ENCODE data around the gene MIPEP. TPM values are rescaled to one million over a fixed set of nuclear protein-coding genes. Genes with fewer than 3 reads are reported as not detected.

The MIPEP gene
- polyA plus RNA-seq, 2 of the 4 experiments (the other 2 are of a cell fraction): 21.6 to 32.8 TPM

- Histone ChIP-seq H3K4me2 (no peak overlapping the region), H3K9me3 (no peaks in the 10 kb centered on the region), H3K27ac (no peak overlapping the region), H3K4me1 (peaks cover 2% of the 10 kb centered on the region; the same call in 2 of the 3 replicates), H3K4me3 (no peak overlapping the region)
- FAIRE-seq (no peak), DNase-seq (ENCODE audit: low read depth in 1 of 2, low spot score in 1 of 2) (no peak), ATAC-seq (no peak)
- ChIA-PET CTCF (no interaction called here), POLR2A (no interaction called here)
- 90% methylated on average over 9 of the region's 9 CpGs for WGBS (ENCODE audit: missing lambda C conversion rate)
- TF ChIP-seq HOXB5 (CRISPR knock-in tag; IDR thresholded peaks at IDR 0.05) (no peak), JUNB (IDR thresholded peaks at IDR 0.05) (no peak), MAZ (IDR thresholded peaks at IDR 0.05; ENCODE audit: borderline replicate concordance, low read depth, low read length) (no peak), RARB (CRISPR knock-in tag; IDR thresholded peaks at IDR 0.05) (no peak), EP300 (IDR thresholded peaks at IDR 0.05) (no peak), KDM5A (IDR thresholded peaks at IDR 0.05) (no peak), FOSB (CRISPR knock-in tag; IDR thresholded peaks at IDR 0.05) (no peak), NPAS2 (CRISPR knock-in tag; IDR thresholded peaks at IDR 0.05; ENCODE audit: borderline replicate concordance) (no peak), CEBPB (IDR thresholded peaks at IDR 0.05) (no peak), MAX (IDR thresholded peaks at IDR 0.05) (no peak), MYC (IDR thresholded peaks at IDR 0.05; ENCODE audit: borderline replicate concordance, low read length) (no peak), ATOH8 (CRISPR knock-in tag; IDR thresholded peaks at IDR 0.05; ENCODE audit: low read depth) (no peak), FOSL2 (IDR thresholded peaks at IDR 0.05) (no peak), FOSL2 (CRISPR knock-in tag; IDR thresholded peaks at IDR 0.05) (no peak)
- TF ChIP-seq, protein P1, sequence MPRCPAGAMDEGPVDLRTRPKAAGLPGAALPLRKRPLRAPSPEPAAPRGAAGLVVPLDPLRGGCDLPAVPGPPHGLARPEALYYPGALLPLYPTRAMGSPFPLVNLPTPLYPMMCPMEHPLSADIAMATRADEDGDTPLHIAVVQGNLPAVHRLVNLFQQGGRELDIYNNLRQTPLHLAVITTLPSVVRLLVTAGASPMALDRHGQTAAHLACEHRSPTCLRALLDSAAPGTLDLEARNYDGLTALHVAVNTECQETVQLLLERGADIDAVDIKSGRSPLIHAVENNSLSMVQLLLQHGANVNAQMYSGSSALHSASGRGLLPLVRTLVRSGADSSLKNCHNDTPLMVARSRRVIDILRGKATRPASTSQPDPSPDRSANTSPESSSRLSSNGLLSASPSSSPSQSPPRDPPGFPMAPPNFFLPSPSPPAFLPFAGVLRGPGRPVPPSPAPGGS (IDR thresholded peaks at IDR 0.05): no peak
- TF ChIP-seq, protein P2, sequence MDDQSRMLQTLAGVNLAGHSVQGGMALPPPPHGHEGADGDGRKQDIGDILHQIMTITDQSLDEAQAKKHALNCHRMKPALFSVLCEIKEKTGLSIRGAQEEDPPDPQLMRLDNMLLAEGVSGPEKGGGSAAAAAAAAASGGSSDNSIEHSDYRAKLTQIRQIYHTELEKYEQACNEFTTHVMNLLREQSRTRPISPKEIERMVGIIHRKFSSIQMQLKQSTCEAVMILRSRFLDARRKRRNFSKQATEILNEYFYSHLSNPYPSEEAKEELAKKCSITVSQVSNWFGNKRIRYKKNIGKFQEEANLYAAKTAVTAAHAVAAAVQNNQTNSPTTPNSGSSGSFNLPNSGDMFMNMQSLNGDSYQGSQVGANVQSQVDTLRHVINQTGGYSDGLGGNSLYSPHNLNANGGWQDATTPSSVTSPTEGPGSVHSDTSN (IDR thresholded peaks at IDR 0.05): no peak
Observed at GRCh38 chr13:23760000-23760399, 129.2 kb downstream of the MIPEP start.

DNA sequence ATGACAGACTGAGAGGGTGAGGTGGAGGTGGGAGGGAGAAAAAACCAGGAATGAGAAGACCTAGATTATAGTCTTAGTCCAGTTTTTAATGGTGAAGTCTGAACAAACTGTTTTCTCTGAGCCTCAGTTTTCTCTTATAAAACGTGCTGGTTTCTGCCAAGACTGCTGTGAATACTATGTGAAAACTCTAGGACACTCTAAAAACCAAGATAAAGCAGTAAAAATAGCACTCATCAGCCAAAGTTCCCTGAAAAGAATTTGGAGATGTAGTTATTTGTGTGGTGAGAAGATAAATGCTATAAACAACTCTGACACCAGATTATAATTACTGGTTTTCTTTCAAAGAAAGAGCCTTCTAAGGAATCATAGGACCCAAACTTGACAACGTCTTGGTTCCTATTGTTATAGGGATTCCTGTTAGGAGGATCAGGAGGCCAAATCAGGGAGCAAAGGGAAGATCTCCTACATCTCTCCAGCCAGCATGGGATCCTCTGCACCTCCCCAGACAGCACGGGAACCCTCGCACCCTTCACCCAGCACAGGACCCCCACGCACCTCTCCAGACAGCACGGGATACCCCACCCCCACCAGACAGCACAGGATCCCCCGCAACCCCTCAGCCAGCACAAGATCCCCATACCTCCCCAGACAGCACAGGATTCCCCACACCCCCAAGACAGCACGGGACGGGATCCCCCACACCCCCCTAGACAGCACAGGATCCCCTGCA is 130.2 kb downstream of the MIPEP start:
- Histone ChIP-seq H3K27ac (no peak overlapping the region), H3K4me2 (no peak overlapping the region), H3K9me3 (no peaks in the 10 kb centered on the region), H3K4me3 (no peak overlapping the region), H3K4me1 (peaks cover 13% of the 10 kb centered on the region)
- WGBS (ENCODE audit: missing lambda C conversion rate): 77% methylated on average over 5 of the region's 9 CpGs
- no peak for FAIRE-seq
- ATAC-seq: no peak
- DNase-seq (ENCODE audit: low read depth in 1 of 2, low spot score in 1 of 2): no peak
- TF ChIP-seq E2F6 (IDR thresholded peaks at IDR 0.05; ENCODE audit: borderline replicate concordance, low read depth) (no peak), ZFP36 (IDR thresholded peaks at IDR 0.05; ENCODE audit: borderline replicate concordance, partially characterized antibody) (no peak), ESRRA (IDR thresholded peaks at IDR 0.05; ENCODE audit: borderline replicate concordance, low read length) (no peak), TP53 (CRISPR knock-in tag; IDR thresholded peaks at IDR 0.05) (no peak), EHF (CRISPR knock-in tag; IDR thresholded peaks at IDR 0.05) (no peak), CHD4 (IDR thresholded peaks at IDR 0.05; ENCODE audit: borderline replicate concordance) (no peak), CBX2 (IDR thresholded peaks at IDR 0.05; ENCODE audit: borderline replicate concordance, low read depth) (no peak), BHLHE40 (IDR thresholded peaks at IDR 0.05; ENCODE audit: low read depth, low read length) (no peak), RAD21 (conservative IDR thresholded peaks at IDR 0.05 in 1 of 2, IDR thresholded peaks at IDR 0.05 in 1 of 2) (no peak), POLR2AphosphoS2 (conservative IDR thresholded peaks at IDR 0.05; ENCODE audit: low read length) (no peak), NFE2L2 (conservative IDR thresholded peaks at IDR 0.05; ENCODE audit: low read length) (no peak), FOSB (CRISPR knock-in tag; IDR thresholded peaks at IDR 0.05) (no peak), TFCP2L1 (CRISPR knock-in tag; IDR thresholded peaks at IDR 0.05) (no peak)
- TF ChIP-seq, protein P1 (IDR thresholded peaks at IDR 0.05): no peak
- ChIA-PET POLR2A (no interaction called here), CTCF (no interaction called here)
